Umbilical cord (tissue), 2 donors: Measurements from ENCODE around the gene IGF2R. TPM values are rescaled to one million over a fixed set of nuclear protein-coding genes. Genes with fewer than 3 reads are reported as not detected.
"Not testable (repeated sequence)": the region's sequence is repeated elsewhere in the genome, so short reads cannot be mapped to it uniquely, and the experiment has no call there.

Experiments used
- DNase-seq: peaks from one replicate; pipeline ENCODE4 v3.0.0-alpha.2; 2015; ENCODE audit warnings: low spot score
- total RNA-seq: library from RNA; depleted of rRNA; stranded (reverse); fragments of >200 nt; gene quantifications from one replicate; pipeline ENCODE4 v1.2.3, GENCODE V29; 2014; ENCODE audit warnings: low replicate concordance; ENCODE audit not compliant: insufficient read depth

IGF2R gene
- total RNA-seq, 1 donor from 2014 or later: 54.2 TPM

GRCh38 chr6:160092602-160093001, 123.7 kb downstream of the IGF2R start:
- DNase-seq: no peak

- no peak for DNase-seq
These were observed 124.2 kb downstream of the IGF2R start for GRCh38 chr6:160093061-160093460.

DNA sequence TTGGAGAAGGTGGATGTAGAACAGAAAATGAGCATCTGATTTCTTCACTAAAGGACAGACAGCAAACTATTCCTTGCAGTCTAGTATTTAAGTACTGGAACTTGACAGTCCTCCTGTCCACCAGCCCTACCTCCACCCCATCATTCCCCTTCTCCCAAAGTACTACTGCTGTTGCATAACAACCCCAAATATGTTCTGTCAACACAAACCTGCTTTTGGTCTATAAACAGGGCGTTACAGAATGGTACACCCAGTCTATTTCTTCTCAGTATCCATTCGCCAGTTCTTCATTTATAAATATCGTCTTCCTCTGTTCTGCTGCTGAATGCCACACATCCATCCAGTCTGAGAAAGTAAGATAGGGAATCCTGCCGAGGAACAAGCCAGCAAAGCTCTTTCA, 125.1 kb downstream of the IGF2R start:
- no peak for DNase-seq

DNA sequence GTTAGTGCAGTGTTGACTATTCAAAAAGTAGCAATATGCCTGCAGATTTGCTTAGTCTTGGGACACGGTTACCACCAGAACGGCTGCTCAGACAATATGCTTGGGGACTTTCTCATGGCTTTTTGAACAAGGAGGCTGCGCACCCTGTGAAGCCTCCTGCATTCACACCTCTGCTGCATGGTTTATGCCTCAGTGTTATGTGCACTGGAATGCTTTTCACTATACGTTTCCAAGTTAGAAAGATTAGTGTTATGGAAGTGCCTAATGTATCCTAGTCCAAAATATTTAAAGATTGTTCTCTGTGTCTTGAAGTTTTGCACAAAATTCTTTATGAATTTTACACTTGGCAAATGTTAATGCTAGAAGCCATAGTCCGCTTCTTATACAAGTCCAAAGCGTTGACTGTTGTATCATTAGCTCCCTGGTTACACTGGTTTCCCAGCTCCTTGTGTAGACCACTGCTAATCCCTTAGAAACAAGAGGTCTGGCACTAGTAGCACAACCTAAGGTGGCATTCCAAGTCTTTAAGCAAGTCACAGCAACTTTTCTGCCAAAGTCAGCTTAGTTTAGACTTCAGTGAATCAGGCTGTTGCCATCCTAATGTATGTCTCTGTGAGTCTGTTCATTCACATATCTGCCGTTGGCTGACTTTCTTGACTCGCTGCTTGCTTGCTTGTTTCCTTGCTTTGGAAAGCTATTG, 126.4 kb downstream of the IGF2R start:
- DNase-seq: no peak

DNA sequence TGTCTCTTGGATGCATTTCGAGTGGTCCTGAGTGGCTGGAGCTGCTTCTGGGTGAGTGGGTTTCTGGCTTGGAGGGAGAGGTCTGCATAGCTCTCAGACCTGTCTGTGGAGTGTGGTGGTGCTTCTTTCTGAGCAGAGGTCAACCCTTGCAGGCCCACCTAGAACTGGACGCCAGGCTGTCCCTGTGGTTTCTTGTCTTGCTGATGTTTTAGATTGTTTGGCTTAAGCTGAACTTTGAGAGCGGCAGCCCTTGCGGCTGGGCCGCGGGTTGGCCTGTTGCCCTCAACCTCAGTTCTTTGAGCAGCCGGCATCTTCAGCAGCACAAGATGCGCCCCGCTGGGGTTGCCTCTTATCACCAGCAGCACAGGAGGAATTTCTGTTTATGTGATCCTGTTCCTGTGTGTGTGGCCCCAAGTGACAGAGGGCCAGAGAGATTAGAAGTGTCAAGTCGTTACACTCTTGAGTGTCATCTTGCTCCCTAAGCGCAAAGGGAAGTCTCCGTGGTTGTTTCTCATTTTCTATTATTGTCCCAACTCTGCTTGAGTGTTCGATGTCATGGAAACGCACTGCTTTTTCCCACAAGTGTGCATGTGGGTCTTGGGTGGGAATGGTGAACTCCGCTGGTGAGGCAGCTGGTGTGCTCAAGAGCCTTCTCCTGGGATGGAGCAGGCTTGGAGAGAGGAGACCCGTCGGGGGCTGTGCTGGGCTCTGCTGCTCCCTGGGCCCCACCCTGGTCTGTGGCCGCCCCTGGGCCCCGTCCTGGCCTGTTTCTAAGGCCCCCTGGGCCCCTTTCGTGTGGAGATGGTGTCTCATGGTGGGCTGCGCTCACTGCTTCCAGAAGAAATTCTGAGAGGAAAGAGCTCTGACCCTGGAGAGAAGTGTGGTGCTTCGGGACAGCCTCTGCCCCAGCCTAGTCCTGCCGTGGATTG, 132.7 kb downstream of the IGF2R start:
- DNase-seq: no peak

- DNase-seq: no peak
These were observed 133.5 kb downstream of the IGF2R start for GRCh38 chr6:160102399-160102798.

- no peak for DNase-seq
These were observed 134.3 kb downstream of the IGF2R start for GRCh38 chr6:160102956-160103824.

DNA sequence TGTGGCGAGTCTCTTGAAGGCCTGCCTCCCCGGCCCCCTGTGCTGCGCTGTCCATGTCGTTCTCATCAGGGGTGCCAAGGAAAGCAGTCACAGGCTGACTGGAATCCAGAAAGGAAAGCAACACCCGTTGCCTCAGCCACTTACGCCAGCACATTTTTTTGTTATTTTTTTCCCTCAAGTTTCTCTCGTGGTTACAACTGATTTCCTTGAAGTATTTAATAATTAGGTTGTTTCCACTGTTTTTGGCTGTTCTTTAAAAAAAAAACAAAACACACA, 134.9 kb downstream of the IGF2R start:
- no peak for DNase-seq

DNA sequence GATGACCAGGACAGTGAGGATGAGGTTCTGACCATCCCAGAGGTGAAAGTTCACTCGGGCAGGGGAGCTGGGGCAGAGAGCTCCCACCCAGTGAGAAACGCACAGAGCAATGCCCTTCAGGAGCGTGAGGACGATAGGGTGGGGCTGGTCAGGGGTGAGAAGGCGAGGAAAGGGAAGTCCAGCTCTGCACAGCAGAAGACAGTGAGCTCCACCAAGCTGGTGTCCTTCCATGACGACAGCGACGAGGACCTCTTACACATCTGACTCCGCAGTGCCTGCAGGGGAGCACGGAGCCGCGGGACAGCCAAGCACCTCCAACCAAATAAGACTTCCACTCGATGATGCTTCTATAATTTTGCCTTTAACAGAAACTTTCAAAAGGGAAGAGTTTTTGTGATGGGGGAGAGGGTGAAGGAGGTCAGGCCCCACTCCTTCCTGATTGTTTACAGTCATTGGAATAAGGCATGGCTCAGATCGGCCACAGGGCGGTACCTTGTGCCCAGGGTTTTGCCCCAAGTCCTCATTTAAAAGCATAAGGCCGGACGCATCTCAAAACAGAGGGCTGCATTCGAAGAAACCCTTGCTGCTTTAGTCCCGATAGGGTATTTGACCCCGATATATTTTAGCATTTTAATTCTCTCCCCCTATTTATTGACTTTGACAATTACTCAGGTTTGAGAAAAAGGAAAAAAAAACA, 136.1 kb downstream of the IGF2R start:
- no peak for DNase-seq

GRCh38 chr6:160106010-160106409, 137.1 kb downstream of the IGF2R start:
- no peak for DNase-seq

DNA sequence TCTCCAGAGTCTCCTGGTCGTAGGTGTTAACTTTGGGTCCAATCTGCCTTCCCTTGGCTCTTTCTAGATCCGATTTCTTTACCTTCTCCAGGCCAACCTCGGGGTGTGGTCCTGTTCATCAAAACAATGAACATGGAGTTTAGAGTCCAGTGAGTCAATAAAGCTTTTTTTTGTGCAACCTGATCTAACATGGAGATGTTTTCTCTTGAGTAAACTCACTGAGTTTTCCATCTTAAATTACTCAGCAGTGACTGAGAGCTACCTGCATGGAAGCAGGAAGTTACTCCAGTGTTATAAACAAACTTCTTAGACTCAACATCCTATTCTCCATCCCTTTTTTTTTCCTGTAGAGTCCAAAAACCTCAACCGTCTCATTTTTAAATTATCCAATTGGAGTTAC, 137.8 kb downstream of the IGF2R start:
- DNase-seq: no peak

- no peak for DNase-seq
These were observed 139.2 kb downstream of the IGF2R start for GRCh38 chr6:160108077-160108476.

GRCh38 chr6:160110586-160111123, 141.8 kb downstream of the IGF2R start:
- DNase-seq: peak; percentile 66

- no peak for DNase-seq
These were observed 142.9 kb downstream of the IGF2R start for GRCh38 chr6:160111806-160112205.

GRCh38 chr6:160112628-160113299, 143.9 kb downstream of the IGF2R start:
- peak; percentile 74 for DNase-seq

- DNase-seq: not testable (repeated sequence)
These were observed 145.7 kb downstream of the IGF2R start for GRCh38 chr6:160114536-160114935.

DNA sequence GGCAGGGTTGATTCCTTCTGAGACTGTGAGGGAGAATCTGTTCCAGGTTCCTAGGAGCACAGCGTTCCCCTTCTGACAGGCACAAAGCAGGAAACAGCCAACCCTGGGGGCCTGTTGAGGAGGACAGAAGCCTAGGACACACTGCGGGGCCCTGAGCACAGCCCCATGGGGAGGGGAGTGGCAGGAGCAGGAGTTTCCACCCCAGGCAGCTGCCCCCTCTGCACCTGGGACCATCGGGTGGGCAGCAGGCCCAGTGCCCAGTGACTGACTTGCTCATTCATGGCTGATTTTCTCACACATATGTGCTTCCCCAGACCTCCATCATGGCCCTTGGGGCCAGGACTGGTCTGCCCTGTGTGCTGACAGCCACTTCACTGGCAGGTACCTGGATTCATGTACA, 146.5 kb downstream of the IGF2R start:
- no peak for DNase-seq

DNA sequence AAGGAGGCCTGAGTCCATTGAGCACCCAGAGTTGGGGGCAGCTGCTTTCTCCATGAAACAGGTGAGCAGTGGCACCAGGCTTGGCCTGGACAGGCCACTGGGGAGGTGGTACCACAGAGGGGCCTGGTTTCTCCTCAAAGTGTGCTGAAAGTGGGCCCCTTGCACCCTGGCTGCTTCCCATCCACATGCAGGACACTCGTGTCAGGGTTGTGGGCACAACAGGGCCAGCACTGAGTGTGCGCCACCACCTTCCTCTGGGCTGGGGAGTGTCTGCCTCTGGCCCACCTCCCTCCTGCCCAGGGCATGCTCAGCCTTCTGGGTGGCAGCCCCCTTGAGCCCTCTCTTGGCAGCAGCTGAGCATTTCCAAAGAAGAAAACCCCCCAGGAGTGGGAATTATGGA, 147.5 kb downstream of the IGF2R start:
- no peak for DNase-seq

GRCh38 chr6:160117137-160117536, 148.3 kb downstream of the IGF2R start:
- no peak for DNase-seq

DNA sequence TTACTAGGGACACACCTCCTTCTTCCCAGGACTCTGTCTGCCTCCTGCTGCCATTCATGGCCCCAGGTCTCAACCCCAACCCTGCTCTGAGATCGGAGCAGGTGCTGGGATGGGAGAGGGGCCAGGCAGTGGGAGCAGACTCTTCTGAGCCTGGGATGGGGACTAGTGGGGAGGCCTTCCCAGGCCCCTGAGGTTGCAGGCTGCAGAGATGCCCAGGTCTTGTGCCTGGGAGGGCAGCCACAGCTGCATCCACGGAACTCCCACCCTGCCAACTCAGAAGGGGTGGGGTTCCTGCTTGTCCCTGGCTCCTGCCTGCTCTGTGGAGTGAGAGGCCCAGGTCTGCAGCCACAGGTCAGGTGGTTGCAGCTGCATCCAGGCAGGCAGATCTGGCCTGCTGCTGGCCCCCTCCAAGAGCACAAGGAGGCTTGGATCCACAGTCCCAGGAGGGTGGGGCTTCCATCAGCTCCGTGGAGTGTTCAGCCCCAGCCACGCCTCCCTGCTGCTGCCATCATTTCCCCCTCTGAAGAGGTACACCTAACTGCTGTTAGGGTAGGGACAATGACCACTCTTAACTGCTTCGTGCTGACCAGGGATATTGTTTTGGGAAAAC, 149.8 kb downstream of the IGF2R start:
- DNase-seq: no peak
